ENCODE data around the gene PLSCR4.
A peak's percentile ranks its signal among the peaks of the same experiment; 100 is the strongest.
"Not testable (repeated sequence)": the region's sequence is repeated elsewhere in the genome, so short reads cannot be mapped to it uniquely, and the experiment has no call there.

PLSCR4 gene

GRCh38 chr3:146246526-146246925, 4.4 kb downstream of the PLSCR4 start:
- DNase-seq: no peak

DNA sequence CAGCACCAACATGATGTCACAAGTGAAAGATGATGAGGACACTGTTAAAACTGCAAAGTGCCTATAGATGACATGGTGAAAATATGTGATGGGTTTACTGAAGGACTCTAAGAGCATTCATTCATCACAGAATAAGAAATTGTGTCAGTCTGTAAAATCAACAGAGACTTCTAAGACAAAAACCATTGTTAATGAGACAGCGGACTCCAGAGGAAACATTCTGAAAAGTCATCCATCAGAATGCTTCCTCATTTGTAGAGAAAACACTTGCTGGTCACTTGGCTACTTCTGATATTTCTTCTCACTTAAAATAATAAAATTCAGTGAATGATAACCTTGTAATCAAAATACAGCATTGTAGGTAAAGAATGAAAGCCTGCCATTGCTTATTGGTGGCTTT, 7.3 kb downstream of the PLSCR4 start:
- no peak for DNase-seq

DNA sequence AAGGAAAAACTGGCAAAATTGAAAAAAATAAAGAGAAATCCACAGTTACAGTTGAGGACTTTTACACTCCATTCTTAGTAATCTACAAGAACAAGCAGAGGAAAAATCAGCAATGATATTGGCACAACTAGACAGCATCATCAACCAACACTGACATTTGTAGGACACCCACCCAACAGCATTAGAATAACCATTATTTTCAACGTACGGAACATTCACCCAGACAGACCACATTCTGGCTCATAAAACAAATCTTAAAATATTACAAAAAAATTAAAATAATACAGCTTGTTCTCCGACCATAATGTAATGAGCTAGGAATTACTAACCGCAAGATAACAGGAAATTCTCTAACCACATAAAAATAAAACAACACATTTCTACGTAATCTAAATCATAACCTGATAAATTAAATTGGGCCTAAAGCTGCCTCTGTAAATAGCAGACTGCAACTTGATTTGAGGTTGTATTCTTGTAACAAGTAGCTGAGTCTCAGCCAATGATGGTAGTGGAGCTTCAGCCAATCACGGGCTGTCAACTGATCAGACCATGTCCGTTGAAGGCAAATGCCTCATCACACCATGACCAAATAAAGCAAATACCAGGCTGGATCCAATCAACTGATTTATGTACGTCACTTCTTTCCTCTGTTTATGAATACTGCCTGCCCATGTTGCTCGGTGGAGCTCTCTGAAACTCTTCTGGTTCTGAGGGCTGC, 9.2 kb downstream of the PLSCR4 start:
- no peak for DNase-seq

DNA sequence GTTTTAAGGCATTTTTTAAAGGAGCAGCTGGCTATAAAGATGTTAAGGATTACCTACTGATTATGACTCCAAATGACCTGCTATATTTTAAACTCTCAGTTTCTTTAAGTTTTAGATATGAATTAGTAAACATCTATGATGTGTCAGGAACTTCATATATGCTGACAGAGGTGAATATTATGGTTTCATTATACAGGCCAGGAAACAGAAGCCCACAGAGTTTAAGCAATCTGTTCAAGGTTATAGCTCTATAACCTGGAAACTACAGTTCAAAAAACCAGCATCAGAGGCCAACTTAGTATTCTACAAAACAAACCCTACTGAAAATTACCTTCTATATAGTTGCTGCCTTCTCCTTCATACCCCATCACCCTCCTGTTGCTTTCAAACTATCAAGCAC, 17.4 kb downstream of the PLSCR4 start:
- no peak for DNase-seq

- no peak for DNase-seq
These were observed 23.4 kb downstream of the PLSCR4 start for GRCh38 chr3:146227486-146227885.

DNA sequence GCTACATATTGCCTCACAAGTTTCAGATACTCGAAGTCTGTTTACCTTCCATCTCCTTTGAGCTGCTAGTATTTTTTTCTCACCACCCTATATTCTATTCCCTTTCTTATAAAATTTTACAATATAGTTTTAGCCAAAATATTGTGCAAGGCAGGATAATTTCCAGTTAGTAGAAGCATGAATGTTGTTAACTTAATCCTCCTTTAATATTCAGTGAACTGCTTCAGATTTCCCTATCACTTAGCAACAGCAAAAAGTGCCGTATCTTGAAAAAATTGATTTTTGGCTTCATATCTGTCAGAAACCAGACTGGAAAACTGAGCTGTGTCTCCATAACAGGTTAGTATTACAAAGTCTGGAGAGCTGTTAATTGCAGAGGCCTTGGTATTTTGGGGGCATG, 24.0 kb downstream of the PLSCR4 start:
- no peak for DNase-seq

GRCh38 chr3:146225458-146225857, 25.4 kb downstream of the PLSCR4 start:
- not testable (repeated sequence) for DNase-seq

DNA sequence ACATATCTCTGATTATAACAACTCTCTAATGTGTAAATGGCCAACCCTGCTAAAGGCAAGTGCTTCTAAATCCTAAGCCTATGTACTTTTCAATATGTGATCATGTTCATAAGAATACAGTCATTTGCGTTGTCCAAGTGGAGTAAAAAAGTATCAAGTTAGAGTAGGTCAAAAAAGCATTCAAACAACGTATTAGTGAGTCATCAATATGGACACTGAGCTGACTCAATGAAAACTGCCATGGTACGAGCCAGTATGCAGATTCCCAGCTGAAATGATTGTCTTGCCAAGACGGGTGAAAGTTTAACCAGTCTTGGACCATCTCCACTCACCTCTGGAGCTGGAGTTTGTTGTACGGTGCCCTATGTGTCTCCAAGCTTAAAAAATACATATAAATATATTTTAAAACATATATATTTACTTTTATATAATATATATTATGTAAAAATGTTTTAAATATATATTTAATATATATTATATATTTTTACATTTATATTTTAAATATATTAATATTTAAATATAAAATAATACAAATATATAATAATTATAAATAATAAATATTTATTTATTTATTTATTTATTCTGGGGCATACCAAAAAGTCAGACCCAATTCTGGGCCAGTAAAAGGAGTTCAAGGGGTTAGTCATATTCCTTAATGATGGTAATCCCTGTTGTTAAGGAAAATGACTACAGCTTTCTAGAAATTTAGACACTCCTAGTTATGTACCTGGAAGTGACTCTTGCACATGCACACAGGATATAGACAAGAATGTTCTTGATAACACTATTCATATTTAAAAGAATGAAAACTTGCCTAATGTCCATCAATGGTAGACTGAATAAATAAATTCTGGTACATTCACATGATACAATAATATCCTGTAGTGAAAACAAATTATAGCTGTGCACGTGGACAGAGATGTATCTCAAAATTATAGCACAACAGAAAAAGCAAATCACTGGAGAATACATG, 27.2 kb downstream of the PLSCR4 start:
- no peak for DNase-seq

DNA sequence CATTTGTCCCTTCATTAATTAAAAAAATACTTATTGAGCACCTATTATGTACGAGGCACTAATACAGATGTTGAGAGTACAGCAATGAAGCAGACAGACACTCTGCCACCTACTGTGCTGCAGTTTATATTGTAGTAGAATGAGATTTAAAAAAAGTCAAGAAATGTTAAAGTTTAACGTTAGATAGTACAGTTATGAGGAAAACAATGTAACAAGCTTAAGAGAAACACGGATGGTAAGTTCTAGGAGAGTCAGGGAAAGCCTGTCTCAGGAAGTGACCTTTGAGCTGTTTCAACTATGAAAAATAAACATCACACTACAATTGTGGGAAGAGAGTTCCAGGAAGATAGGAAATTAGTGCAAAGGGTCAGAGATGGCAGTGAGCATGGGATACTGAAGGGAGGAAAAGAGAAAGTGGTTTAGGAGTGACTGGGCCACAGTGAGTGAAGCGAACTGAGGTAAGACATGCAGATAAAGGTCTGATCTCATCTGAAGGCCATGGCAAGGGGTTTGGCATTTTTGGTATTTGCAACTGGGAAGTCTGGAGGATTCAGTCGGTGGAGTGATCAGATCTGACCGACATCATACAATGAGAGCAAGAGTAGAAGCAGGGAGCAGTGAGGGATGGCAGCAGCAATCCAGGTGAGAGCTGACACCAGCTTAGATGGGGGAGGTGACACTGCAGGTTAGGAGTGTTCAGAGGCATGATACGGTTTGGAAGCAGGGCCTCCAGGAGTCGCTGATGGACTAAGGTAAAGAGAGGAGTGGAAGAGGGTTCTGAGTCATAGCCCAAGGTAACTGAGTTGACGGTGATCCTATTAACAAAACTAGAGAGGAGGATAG, 28.5 kb downstream of the PLSCR4 start:
- no peak for DNase-seq

DNA sequence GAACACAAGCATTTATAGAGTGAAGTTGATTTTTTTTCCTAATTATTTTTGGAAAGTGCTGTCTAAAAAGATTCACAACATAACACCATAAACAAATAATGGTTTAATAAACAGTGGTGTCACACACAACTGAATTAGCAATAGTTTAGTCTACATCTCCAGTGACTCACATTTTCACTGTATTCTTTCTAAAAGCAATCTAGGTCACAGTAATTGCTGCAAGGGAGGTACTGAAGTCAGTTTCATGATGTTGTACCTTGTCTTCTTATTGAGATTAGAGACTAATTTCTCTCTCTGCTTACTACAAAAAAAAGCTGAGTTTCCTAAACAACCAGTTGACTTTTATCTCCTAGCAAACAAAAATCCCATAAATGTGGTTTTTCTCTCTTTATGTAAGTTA, 29.6 kb downstream of the PLSCR4 start:
- no peak for DNase-seq

DNA sequence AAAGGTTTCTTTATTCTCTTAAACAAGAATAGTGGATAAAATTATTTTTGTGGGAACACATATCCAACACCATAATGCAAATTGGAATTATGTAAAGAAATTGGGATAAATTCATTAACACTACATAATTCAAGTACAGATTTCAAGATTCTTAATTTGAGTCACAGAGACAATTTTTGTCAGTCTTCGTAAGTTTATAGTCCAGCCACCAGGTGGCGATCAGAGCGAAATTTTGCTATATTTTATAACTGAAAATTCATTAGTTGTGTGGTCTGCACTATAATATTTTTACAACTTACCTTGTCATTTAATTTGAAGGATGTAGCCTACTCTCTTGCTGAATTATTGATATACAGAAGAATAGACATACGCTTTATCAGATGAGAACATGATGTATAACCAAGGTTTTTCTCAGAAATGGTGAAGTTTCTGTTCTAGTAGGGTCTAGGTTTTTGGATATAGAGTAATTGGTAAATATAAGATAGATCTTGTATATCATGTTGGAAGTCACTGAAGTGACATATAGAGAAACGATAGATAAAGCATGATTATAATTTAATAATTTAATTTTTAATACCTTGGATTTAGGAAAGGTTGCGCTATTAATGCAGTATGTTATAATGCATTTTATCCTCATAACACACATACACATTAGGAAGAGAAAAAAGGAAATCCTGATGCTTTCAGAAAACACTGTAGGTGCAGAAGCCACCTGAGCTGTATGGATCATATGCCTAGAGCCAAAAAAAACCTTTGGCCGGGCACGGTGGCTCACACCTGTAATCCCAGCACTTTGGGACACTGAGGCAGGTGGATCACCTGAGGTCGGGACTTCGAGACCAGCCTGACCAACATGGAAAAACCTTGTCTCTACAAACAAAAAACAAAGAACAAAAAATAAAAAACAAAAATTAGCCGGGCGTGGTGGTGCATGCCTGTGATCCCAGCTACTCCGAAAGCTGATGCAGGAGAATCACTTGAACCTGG, 31.7 kb downstream of the PLSCR4 start:
- DNase-seq: peak; percentile 63

DNA sequence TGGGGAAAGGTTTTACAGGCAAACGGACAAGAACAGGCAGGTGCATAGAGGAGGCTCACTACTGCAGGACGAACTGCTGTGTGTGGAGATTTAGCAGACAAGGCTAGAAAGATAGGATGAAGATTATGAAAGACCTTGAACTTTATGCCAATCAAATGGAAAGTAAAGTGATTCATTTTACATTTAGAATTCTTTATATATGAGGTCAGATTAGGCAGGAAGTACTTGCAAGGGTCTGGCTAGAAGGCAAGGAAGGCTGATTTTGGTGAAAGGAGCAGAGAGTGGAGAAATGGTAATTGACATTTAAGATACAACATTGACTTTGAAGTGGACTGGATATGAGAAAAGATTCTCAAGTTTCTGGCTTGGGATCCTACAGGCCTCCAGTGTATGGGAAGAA, 33.6 kb downstream of the PLSCR4 start:
- no peak for DNase-seq

DNA sequence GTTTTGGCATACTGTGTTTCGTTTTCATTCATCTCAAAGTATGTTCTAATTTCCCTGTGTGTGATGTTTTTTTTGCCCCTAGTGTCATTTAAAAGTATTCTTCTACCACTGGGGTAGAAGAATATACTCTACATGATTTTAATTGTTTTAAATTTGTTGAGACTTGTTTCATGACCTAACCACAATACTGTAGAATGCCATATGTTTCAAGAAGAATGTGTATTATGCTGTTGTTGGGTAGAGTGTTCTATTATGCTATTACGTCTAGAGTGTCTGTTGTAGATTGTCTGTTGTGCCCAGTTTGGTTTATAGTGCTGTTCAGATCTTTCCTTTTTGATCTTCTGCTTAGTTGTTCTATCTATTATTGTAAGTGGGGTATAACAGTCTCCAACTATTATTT, 36.4 kb downstream of the PLSCR4 start:
- DNase-seq: no peak

GRCh38 chr3:146209371-146209770, 41.5 kb downstream of the PLSCR4 start:
- no peak for DNase-seq

DNA sequence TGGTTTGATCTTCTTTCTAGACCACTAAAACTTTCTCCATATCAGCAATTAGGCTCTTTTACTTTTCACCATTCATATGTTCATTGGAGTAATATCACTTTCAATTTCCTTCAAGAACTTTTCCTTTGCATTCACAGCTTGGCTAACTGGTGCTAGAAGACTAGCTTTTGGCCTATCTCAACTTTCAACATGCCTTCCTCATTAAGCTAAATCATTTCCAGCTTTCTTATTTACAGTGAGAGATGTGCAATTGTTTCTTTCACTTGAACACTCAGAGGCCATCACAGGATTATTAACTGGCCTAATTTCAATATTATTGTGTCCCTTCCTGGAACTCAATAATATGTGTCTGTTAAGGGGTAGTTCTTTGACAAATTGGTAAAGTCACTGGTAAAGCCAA, 47.1 kb downstream of the PLSCR4 start:
- no peak for DNase-seq

- DNase-seq: no peak
These were observed 50.3 kb downstream of the PLSCR4 start for GRCh38 chr3:146200461-146201220.

DNA sequence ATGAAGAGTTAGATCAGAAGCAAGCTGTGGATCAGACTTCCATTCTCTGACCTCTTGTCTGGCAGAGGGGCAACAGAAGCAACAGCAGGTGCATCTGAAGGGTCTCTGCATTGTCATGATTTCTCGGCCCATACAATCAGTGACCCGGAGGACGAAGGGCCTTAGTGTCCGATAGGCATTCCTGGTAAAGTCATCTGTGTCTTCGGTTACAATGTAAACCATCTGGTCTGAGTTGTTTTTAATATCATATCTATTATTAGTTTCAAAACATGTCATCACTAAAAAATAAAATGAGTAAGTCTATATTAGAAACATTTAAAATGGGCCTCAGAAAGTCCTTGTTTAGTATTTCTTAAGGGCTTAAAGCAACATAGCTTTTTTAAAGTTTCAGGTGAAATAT, 51.1 kb downstream of the PLSCR4 start:
- no peak for DNase-seq

DNA sequence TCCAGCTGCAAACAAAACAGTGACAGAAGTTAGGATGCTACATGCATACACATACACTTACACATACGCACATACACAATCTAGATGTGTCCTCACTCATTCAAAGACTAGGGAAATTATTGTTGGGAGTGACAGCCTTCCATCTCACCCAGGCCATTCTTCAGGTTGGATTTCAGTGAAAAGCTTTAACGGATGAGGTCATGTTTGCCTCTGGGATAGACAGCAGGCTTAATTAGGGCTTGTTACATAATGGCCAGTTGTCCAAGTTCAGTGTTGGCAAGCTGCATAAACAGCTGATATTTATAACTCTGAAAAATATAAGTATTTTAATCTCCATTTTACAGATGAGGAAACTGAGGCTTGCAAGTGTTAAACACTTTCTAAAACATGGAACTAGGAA, 54.1 kb downstream of the PLSCR4 start:
- DNase-seq: no peak

DNA sequence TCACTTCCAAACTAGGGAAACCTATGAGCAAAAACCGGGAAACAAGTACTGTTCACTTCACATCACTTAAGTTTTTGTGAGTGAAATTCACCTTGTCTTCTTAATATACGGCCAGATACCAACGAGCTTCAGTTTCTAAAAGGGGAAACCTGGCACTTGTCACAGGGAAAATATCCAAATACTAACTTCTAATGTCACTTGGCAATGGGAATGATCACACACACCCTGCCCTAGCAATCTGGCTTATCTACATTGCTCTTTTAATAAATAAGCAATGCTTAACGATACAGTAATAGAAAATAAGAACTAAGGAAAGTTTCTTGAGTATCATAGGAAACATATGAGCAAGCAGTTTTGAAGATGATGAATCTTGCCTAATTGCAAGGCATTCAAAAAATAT, 55.3 kb downstream of the PLSCR4 start:
- no peak for DNase-seq

DNA sequence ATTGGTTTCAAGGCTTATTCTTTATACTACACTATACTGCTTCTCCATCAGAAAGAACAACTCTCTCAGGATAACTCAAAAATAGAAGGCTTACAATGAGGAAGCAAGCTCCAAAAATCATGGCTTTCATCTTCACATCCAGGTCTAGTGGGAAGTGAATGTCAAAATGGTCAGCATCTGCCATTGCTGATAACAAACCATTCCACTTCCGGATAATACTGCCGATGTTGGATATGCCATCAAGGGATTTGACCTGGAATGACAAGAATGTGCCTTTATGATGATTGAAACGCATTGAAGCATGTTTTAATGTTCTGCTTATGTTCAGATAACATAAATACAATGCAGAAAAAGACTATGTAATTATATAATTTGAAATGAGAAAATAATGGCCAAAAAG, 55.9 kb downstream of the PLSCR4 start:
- DNase-seq: peak; percentile 43

DNA sequence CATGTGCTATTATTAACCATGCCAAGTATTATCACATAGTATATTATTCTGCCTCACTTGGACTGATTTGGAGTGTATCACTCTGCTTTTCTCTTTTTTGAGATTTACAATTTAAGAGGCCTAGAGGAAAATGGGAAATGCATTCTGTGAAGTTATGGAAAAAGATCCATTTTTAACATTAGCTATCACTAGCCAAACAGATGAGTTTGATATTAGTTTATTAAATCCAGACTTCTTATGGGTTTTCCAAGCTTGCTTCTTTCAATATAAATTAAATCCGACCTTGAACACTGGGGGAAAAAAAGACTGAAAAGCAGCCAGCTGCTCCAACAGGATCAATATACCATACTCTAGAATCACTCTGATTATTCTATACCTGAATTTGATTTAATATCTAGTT, 59.9 kb downstream of the PLSCR4 start:
- DNase-seq: no peak
